ENCODE measurements around the gene SOCS4. TPM values are rescaled to one million over a fixed set of nuclear protein-coding genes. Genes with fewer than 3 reads are reported as not detected.
A peak's percentile ranks its signal among the peaks of the same experiment; 100 is the strongest.

The SOCS4 gene
- total RNA-seq, 1 donor from 2014 or later: 18.6 TPM

GRCh38 chr14:55045087-55045486 lies 18.1 kb downstream of the SOCS4 start:
- no peak for TF ChIP-seq CTCF (IDR thresholded peaks at IDR 0.05; ENCODE audit: insufficient read depth, low read length, poor library complexity, severe bottlenecking)
- Histone ChIP-seq H3K4me3 (ENCODE audit: low read depth, low read length) (no peak overlapping the region), H3K36me3 (ENCODE audit: control insufficient read depth, insufficient read depth, low read length) (no peaks in the 10 kb centered on the region), H3K27me3 (ENCODE audit: control insufficient read depth, insufficient read depth, low read length) (no peaks in the 10 kb centered on the region)
- no peak for DNase-seq (ENCODE audit: low read depth)

- Histone ChIP-seq H3K36me3 (ENCODE audit: control insufficient read depth, insufficient read depth, low read length) (no peaks in the 10 kb centered on the region), H3K27me3 (ENCODE audit: control insufficient read depth, insufficient read depth, low read length) (no peaks in the 10 kb centered on the region), H3K4me3 (ENCODE audit: low read depth, low read length) (no peak overlapping the region)
- no peak for DNase-seq (ENCODE audit: low read depth)
- TF ChIP-seq CTCF (IDR thresholded peaks at IDR 0.05; ENCODE audit: insufficient read depth, low read length, poor library complexity, severe bottlenecking): no peak
Measured at GRCh38 chr14:55047301-55048053, 20.4 kb downstream of the SOCS4 start.

- no peak for DNase-seq (ENCODE audit: low read depth)
- TF ChIP-seq CTCF (IDR thresholded peaks at IDR 0.05; ENCODE audit: insufficient read depth, low read length, poor library complexity, severe bottlenecking): no peak
- H3K36me3 ChIP-seq (ENCODE audit: control insufficient read depth, insufficient read depth, low read length): no peaks in the 10 kb centered on the region
Measured at GRCh38 chr14:55048900-55049436, 21.9 kb downstream of the SOCS4 start.

GRCh38 chr14:55051165-55051422 lies 24.1 kb downstream of the SOCS4 start:
- TF ChIP-seq CTCF (IDR thresholded peaks at IDR 0.05; ENCODE audit: insufficient read depth, low read length, poor library complexity, severe bottlenecking): no peak
- H3K27me3 ChIP-seq (ENCODE audit: control insufficient read depth, insufficient read depth, low read length): no peaks in the 10 kb centered on the region
- peak overlapping the region; percentile 32 for H3K4me3 ChIP-seq (ENCODE audit: low read depth, low read length)
- H3K36me3 ChIP-seq (ENCODE audit: control insufficient read depth, insufficient read depth, low read length): no peaks in the 10 kb centered on the region
- DNase-seq (ENCODE audit: low read depth): no peak

More at GRCh38 chr14:55048900-55049436, 21.9 kb downstream of the SOCS4 start:
- no peak overlapping the region for H3K4me3 ChIP-seq (ENCODE audit: low read depth, low read length)
- no peaks in the 10 kb centered on the region for H3K27me3 ChIP-seq (ENCODE audit: control insufficient read depth, insufficient read depth, low read length)

GRCh38 chr14:55051423-55052268 lies 24.6 kb downstream of the SOCS4 start, which contains the start of gene MAPK1IP1L:
TSS of gene MAPK1IP1L (plus strand) at chr14:55051647. CDS start at chr14:55061684, 10,037 bp downstream.
- peak; percentile 61 for DNase-seq (ENCODE audit: low read depth)
- Histone ChIP-seq H3K4me3 (ENCODE audit: low read depth, low read length) (peak within 1 kb of the TSS; percentile 100), H3K27me3 (ENCODE audit: control insufficient read depth, insufficient read depth, low read length) (no peaks in the 10 kb centered on the region), H3K36me3 (ENCODE audit: control insufficient read depth, insufficient read depth, low read length) (no peaks in the 10 kb centered on the region)
- TF ChIP-seq CTCF (IDR thresholded peaks at IDR 0.05; ENCODE audit: insufficient read depth, low read length, poor library complexity, severe bottlenecking): peak; percentile 61
